Thyroid gland (tissue), 4 donors: Measurements from ENCODE around the gene GLRX. TPM values are rescaled to one million over a fixed set of nuclear protein-coding genes. Genes with fewer than 3 reads are reported as not detected.
"Not testable (repeated sequence)": the region's sequence is repeated elsewhere in the genome, so short reads cannot be mapped to it uniquely, and the experiment has no call there.

ENCODE experiments used
- DNase-seq, 2 donors: peaks; one replicate each; pipeline ENCODE4 v3.0.0-alpha.2; 2019
- H3K27ac ChIP-seq, 3 donors: fragments of 200-600 bp; sonication (generic); 1 replicate in 2 of 3; 2 replicates in 1 of 3; pipeline ENCODE4 v1.5.1; 2016 to 2019; ENCODE audit warnings: mild to moderate bottlenecking in 1 of 3, moderate library complexity in 1 of 3
- H3K27me3 ChIP-seq: fragments of 200-600 bp; sonication (generic); one replicate; pipeline ENCODE4 v1.5.1; 2019
- H3K36me3 ChIP-seq, 2 donors: fragments of 200-600 bp; sonication (generic); one replicate each; pipeline ENCODE4 v1.5.1; 2016 to 2019
- H3K4me1 ChIP-seq, 2 donors: fragments of 200-600 bp; sonication (generic); one replicate each; pipeline ENCODE4 v1.5.1; 2017 to 2019
- H3K4me3 ChIP-seq, 3 donors: fragments of 200-600 bp; sonication (generic); replicated peaks in 1 of 3; 1 replicate in 2 of 3; 2 replicates in 1 of 3; pipeline ENCODE4 v1.5.1; 2016; ENCODE audit warnings: mild to moderate bottlenecking in 1 of 3
- H3K9me3 ChIP-seq: fragments of 200-600 bp; sonication (generic); one replicate; pipeline ENCODE4 v1.5.1; 2017
- CTCF ChIP-seq, 6 experiments: fragments of 200-600 bp in 3 of 6; fragments of 450-650 bp in 3 of 6; sonication (generic) in 3 of 6; IDR thresholded peaks; one replicate each; pipeline ENCODE4 v1.5.1; 2016 to 2019; ENCODE audit warnings: antibody characterized with exemption in 6 of 6, mild to moderate bottlenecking in 2 of 6, inconsistent platforms in 1 of 6, moderate library complexity in 1 of 6
- POLR2A ChIP-seq, 2 donors: fragments of 450-650 bp; IDR thresholded peaks; one replicate each; pipeline ENCODE4 v1.6.1; 2017; ENCODE audit warnings: antibody characterized with exemption in 2 of 2, mild to moderate bottlenecking in 2 of 2, moderate library complexity in 1 of 2
- WGBS, 2 donors: methylation state at CpG; one replicate each; pipeline ENCODE4 v1.1.5; 2017; 5-methylcytosine and 5-hydroxymethylcytosine counted together
- intact Hi-C: fragments of 100-400 bp; cut with DNase I; formaldehyde crosslinking; loops from one replicate; pipeline ENCODE4 v1.15.1; 2023
- total RNA-seq, 4 donors: library from RNA; depleted of rRNA; stranded (reverse); fragments of >200 nt; gene quantifications; one replicate each; pipeline ENCODE4 v1.2.3, GENCODE V29; 2016

Gene GLRX
- 10 to 100 TPM; 30.1 to 68.7 (median 37.7) TPM for total RNA-seq

GRCh38 chr5:95822542-95823181 is at the start of gene GLRX:
TSS of gene GLRX (minus strand) at chr5:95822726. CDS start at chr5:95822662, 64 bp downstream.
- 0% methylated on average over 8 of the region's 8 CpGs for WGBS, 2 donors
- Histone ChIP-seq H3K4me1 (peaks cover 20 to 37% of the 10 kb centered on the region in 2 donors), H3K9me3 (no peaks in the 10 kb centered on the region), H3K36me3 (no peaks in the 10 kb centered on the region), H3K4me3 (peak within 1 kb of the TSS; percentile 40 to 90 (median 46)), H3K27me3 (no peaks in the 10 kb centered on the region), H3K27ac (peak within 1 kb of the TSS; percentile 81 to 92 (median 83))
- peak; percentile 80 to 82 for DNase-seq
- TF ChIP-seq POLR2A (IDR thresholded peaks at IDR 0.05) (peak; percentile 24 to 86), CTCF (IDR thresholded peaks at IDR 0.05) (no peak)
- intact Hi-C loops: no loop called here

GRCh38 chr5:95871146-95871806 is 48.8 kb upstream of the GLRX start:
- no peak for DNase-seq
- H3K27ac ChIP-seq: no peak overlapping the region
- intact Hi-C loops: no loop called here

GRCh38 chr5:95870105-95870672 is 47.7 kb upstream of the GLRX start:
- TF ChIP-seq POLR2A (IDR thresholded peaks at IDR 0.05) (no peak), CTCF (IDR thresholded peaks at IDR 0.05) (no peak)
- WGBS, 2 donors: 71 to 89% methylated on average over 1 of the region's 1 CpG

More at GRCh38 chr5:95871146-95871806, 48.8 kb upstream of the GLRX start:
- H3K36me3 ChIP-seq: no peaks in the 10 kb centered on the region
- H3K4me1 ChIP-seq: no peaks in the 10 kb centered on the region
- WGBS, 2 donors: 90 to 93% methylated on average over 9 of the region's 9 CpGs
- TF ChIP-seq CTCF (IDR thresholded peaks at IDR 0.05): no peak
- no peak for TF ChIP-seq POLR2A (IDR thresholded peaks at IDR 0.05)
- H3K27me3 ChIP-seq: no peaks in the 10 kb centered on the region
- no peak overlapping the region for H3K4me3 ChIP-seq
- H3K9me3 ChIP-seq: no peaks in the 10 kb centered on the region

GRCh38 chr5:95869173-95869855 is 46.8 kb upstream of the GLRX start:
- H3K27me3 ChIP-seq, H3K27ac ChIP-seq, H3K36me3 ChIP-seq, H3K4me3 ChIP-seq, H3K4me1 ChIP-seq, intact Hi-C loops, DNase-seq, H3K9me3 ChIP-seq: not testable (repeated sequence)
- WGBS, 2 donors: 63 to 70% methylated on average over 3 of the region's 3 CpGs

More at GRCh38 chr5:95870105-95870672, 47.7 kb upstream of the GLRX start:
- intact Hi-C loops: no loop called here
- H3K36me3 ChIP-seq: no peaks in the 10 kb centered on the region
- H3K27ac ChIP-seq: no peak overlapping the region
- H3K4me3 ChIP-seq: no peak overlapping the region
- H3K4me1 ChIP-seq: no peaks in the 10 kb centered on the region
- DNase-seq: no peak
- no peaks in the 10 kb centered on the region for H3K27me3 ChIP-seq
- no peaks in the 10 kb centered on the region for H3K9me3 ChIP-seq

- no peak for TF ChIP-seq POLR2A (IDR thresholded peaks at IDR 0.05)
- TF ChIP-seq CTCF (IDR thresholded peaks at IDR 0.05): no peak
- Histone ChIP-seq H3K9me3 (no peaks in the 10 kb centered on the region), H3K27ac (no peak overlapping the region), H3K36me3 (no peaks in the 10 kb centered on the region), H3K27me3 (no peaks in the 10 kb centered on the region), H3K4me3 (no peak overlapping the region), H3K4me1 (peaks cover 0 to 1% of the 10 kb centered on the region in 2 donors)
- 95 to 97% methylated on average over 4 of the region's 4 CpGs for WGBS, 2 donors
- intact Hi-C loops: no loop called here
- DNase-seq: no peak
Observed at GRCh38 chr5:95868136-95868535, 45.6 kb upstream of the GLRX start.
